H1 (cell line): ENCODE measurements around the gene TMPRSS9. TPM values are rescaled to one million over a fixed set of nuclear protein-coding genes. Genes with fewer than 3 reads are reported as not detected.

ENCODE experiments used
- CTCF ChIA-PET: fragments of 300-600 bp; sonication (Branson Sonifier 250); formaldehyde crosslinking; loops from one replicate; lab custom pipeline; 2021; ENCODE audit not compliant: partially characterized antibody; lab: Charles Lee
- POLR2A ChIA-PET: fragments of 300-600 bp; sonication (Branson Sonifier 250); formaldehyde crosslinking; loops from one replicate; lab custom pipeline; 2021; ENCODE audit warnings: inconsistent platforms; ENCODE audit not compliant: partially characterized antibody; lab: Charles Lee
- DNase-seq, 2 experiments: peaks; one replicate each; pipeline versions ENCODE4 v3.0.0 to v3.0.0-alpha.2; 2010 to 2022; ENCODE audit warnings: low spot score in 2 of 2, low read depth in 1 of 2, mixed read lengths in 1 of 2
- FAIRE-seq: peaks from 2 replicates; lab custom pipeline; 2011; peaks lifted over from hg19 to GRCh38; lab: Jason Lieb, UNC
- H2AFZ ChIP-seq: 2 replicates; pipeline ENCODE4 v1.8.1; 2012; ENCODE audit warnings: low read length, inconsistent platforms
- H2AK5ac ChIP-seq: 2 replicates; pipeline ENCODE4 v1.6.1; 2013; ENCODE audit warnings: low read depth, low read length
- H2BK120ac ChIP-seq: replicated peaks from 2 replicates; pipeline ENCODE3; 2013; ENCODE audit warnings: low read depth, low read length, inconsistent platforms
- H2BK12ac ChIP-seq: 2 replicates; pipeline ENCODE4 v1.6.1; 2013; ENCODE audit warnings: low read depth, low read length
- H2BK15ac ChIP-seq: 2 replicates; pipeline ENCODE4 v1.6.1; 2013; ENCODE audit warnings: low read length
- H2BK20ac ChIP-seq: 2 replicates; pipeline ENCODE4 v1.6.1; 2013; ENCODE audit warnings: low read length
- H2BK5ac ChIP-seq: 2 replicates; pipeline ENCODE4 v1.6.1; 2013; ENCODE audit warnings: low read depth, low read length
- H3K14ac ChIP-seq: 2 replicates; pipeline ENCODE4 v1.6.1; 2013; ENCODE audit warnings: inconsistent platforms; ENCODE audit not compliant: insufficient read length
- H3K18ac ChIP-seq: 2 replicates; pipeline ENCODE4 v1.6.1; 2013; ENCODE audit warnings: low read length; ENCODE audit errors: extremely low read depth
- H3K23ac ChIP-seq: 2 replicates; pipeline ENCODE4 v1.6.1; 2013; ENCODE audit warnings: inconsistent platforms; ENCODE audit not compliant: insufficient read length
- H3K23me2 ChIP-seq: 2 replicates; pipeline ENCODE4 v1.6.1; 2013; ENCODE audit warnings: low read depth, low read length
- H3K27ac ChIP-seq: 2 replicates; pipeline ENCODE4 v1.6.1; 2011; ENCODE audit warnings: low read depth, low read length, inconsistent platforms
- H3K27me3 ChIP-seq, 4 experiments: replicated peaks in 1 of 4; 1 replicate in 1 of 4; 2 replicates in 3 of 4; pipeline versions ENCODE4 v1.6.1 to v1.8.1; 2011 to 2013; ENCODE audit warnings: low read length in 3 of 4, mild to moderate bottlenecking in 3 of 4, inconsistent platforms in 2 of 4, mixed read lengths in 2 of 4, moderate library complexity in 1 of 4; ENCODE audit not compliant: control insufficient read depth in 3 of 4, insufficient read depth in 3 of 4; ENCODE audit errors: extremely low read depth in 1 of 4
- H3K36me3 ChIP-seq, 4 experiments: 2 replicates each; pipeline versions ENCODE4 v1.6.1 to v1.8.1; 2011 to 2013; ENCODE audit warnings: mild to moderate bottlenecking in 4 of 4, low read length in 3 of 4, moderate library complexity in 2 of 4, control low read depth in 1 of 4, inconsistent platforms in 1 of 4; ENCODE audit not compliant: insufficient read depth in 4 of 4, control insufficient read depth in 2 of 4
- H3K4ac ChIP-seq: replicated peaks from 2 replicates; pipeline ENCODE3; 2013; ENCODE audit warnings: low read length, low read depth, mixed read lengths, inconsistent platforms; ENCODE audit not compliant: insufficient read length
- H3K4me1 ChIP-seq, 4 experiments: replicated peaks in 1 of 4; 1 replicate in 1 of 4; 2 replicates in 3 of 4; pipeline versions ENCODE4 v1.6.1 to v1.8.1; 2011 to 2013; ENCODE audit warnings: low read length in 3 of 4, inconsistent platforms in 2 of 4, mixed read lengths in 1 of 4; ENCODE audit not compliant: insufficient read depth in 4 of 4, control insufficient read depth in 3 of 4
- H3K4me2 ChIP-seq, 2 experiments: 2 replicates each; pipeline versions ENCODE4 v1.6.1 to v1.8.1; 2011 to 2013; ENCODE audit warnings: low read depth in 2 of 2, low read length in 2 of 2, control low read depth in 1 of 2, inconsistent platforms in 1 of 2, mild to moderate bottlenecking in 1 of 2; ENCODE audit not compliant: insufficient read depth in 1 of 2
- H3K4me3 ChIP-seq, 4 experiments: fragments of 200-600, 300-600 bp in 1 of 4; sonication (generic), shearing (Covaris generic), sonication (Bioruptor Twin) in 1 of 4; 2 replicates each; pipeline versions ENCODE4 v1.5.1 to v1.8.1; 2011 to 2016; ENCODE audit warnings: low read length in 4 of 4, low read depth in 3 of 4, control low read depth in 2 of 4, inconsistent platforms in 2 of 4, mild to moderate bottlenecking in 2 of 4, mixed read lengths in 1 of 4, moderate library complexity in 1 of 4; ENCODE audit not compliant: insufficient read depth in 2 of 4; ENCODE audit errors: extremely low read depth in 1 of 4
- H3K56ac ChIP-seq: replicated peaks from 2 replicates; pipeline ENCODE3; 2013; ENCODE audit warnings: low read depth, mild to moderate bottlenecking, mixed read lengths, low read length, inconsistent platforms; ENCODE audit not compliant: insufficient read length
- H3K79me1 ChIP-seq: 2 replicates; pipeline ENCODE4 v1.6.1; 2013; ENCODE audit warnings: low read depth, low read length, control low read depth
- H3K79me2 ChIP-seq, 2 experiments: 2 replicates each; pipeline versions ENCODE4 v1.6.1 to v1.8.1; 2012 to 2013; ENCODE audit warnings: low read length in 2 of 2, mild to moderate bottlenecking in 2 of 2, inconsistent platforms in 1 of 2; ENCODE audit not compliant: insufficient read depth in 2 of 2, control insufficient read depth in 1 of 2
- H3K9ac ChIP-seq, 4 experiments: replicated peaks in 1 of 4; 1 replicate in 1 of 4; 2 replicates in 3 of 4; pipeline versions ENCODE4 v1.6.1 to v1.8.1; 2011 to 2013; ENCODE audit warnings: low read depth in 3 of 4, low read length in 3 of 4, control low read depth in 2 of 4, mild to moderate bottlenecking in 2 of 4, moderate library complexity in 2 of 4, inconsistent platforms in 1 of 4; ENCODE audit errors: extremely low read depth in 1 of 4
- H3K9me3 ChIP-seq, 2 experiments: 2 replicates each; pipeline versions ENCODE4 v1.6.1 to v1.8.1; 2012 to 2013; ENCODE audit warnings: mild to moderate bottlenecking in 2 of 2, moderate library complexity in 2 of 2, control low read depth in 1 of 2, inconsistent platforms in 1 of 2, low read depth in 1 of 2, low read length in 1 of 2, mixed read lengths in 1 of 2; ENCODE audit not compliant: insufficient read depth in 2 of 2
- H4K20me1 ChIP-seq, 2 experiments: replicated peaks in 1 of 2; 2 replicates each; pipeline versions ENCODE3 to v1.8.1; 2011 to 2013; ENCODE audit warnings: inconsistent platforms in 2 of 2, low read length in 2 of 2, mild to moderate bottlenecking in 1 of 2; ENCODE audit not compliant: insufficient read depth in 2 of 2, control insufficient read depth in 1 of 2
- H4K5ac ChIP-seq: 2 replicates; pipeline ENCODE4 v1.6.1; 2013; ENCODE audit warnings: low read length, low read depth, mixed read lengths, inconsistent platforms; ENCODE audit not compliant: insufficient read length
- H4K8ac ChIP-seq: 2 replicates; pipeline ENCODE4 v1.8.0; 2013; ENCODE audit warnings: mild to moderate bottlenecking, moderate library complexity, low read length, inconsistent platforms; ENCODE audit not compliant: insufficient read depth; ENCODE audit errors: extremely low read depth
- H4K91ac ChIP-seq: replicated peaks from 2 replicates; pipeline ENCODE3; 2013; ENCODE audit warnings: low read length, mixed read lengths, inconsistent platforms; ENCODE audit not compliant: insufficient read length
- CBX5 ChIP-seq: fragments of 300-800, 300-1000 bp; sonication (generic); IDR thresholded peaks from 2 replicates; pipeline ENCODE4 v1.7.1; 2016; ENCODE audit warnings: antibody characterized with exemption, low read length, low read depth
- MAX ChIP-seq: IDR thresholded peaks from 2 replicates; pipeline ENCODE4 v1.6.1; 2012; ENCODE audit warnings: inconsistent platforms
- TAF7 ChIP-seq: optimal IDR thresholded peaks from 2 replicates; pipeline ENCODE3; 2011; ENCODE audit warnings: low read depth, mild to moderate bottlenecking, inconsistent platforms, low read length, moderate library complexity, borderline replicate concordance
- WGBS, 2 experiments: shearing (Covaris generic) in 1 of 2; methylation state at CpG; one replicate each; pipeline versions ENCODE4 v1.1.6 to v1.1.7; 2013 to 2015; ENCODE audit warnings: low lambda C conversion rate in 2 of 2, mixed read lengths in 2 of 2, inconsistent platforms in 1 of 2, low coverage in 1 of 2, missing lambda C conversion rate in 1 of 2; ENCODE audit not compliant: insufficient replicate concordance in 2 of 2, insufficient coverage in 1 of 2, insufficient read length in 1 of 2; ENCODE audit errors: extremely low coverage in 1 of 2, missing lambda C conversion rate in 1 of 2; 5-methylcytosine and 5-hydroxymethylcytosine counted together
- polyA plus RNA-seq, 7 experiments: library from polyadenylated mRNA; depleted of rRNA in 3 of 7; stranded (reverse) in 5 of 7; unstranded in 2 of 7; fragments of >200 nt in 5 of 7; fragments of 200-250 nt in 2 of 7; gene quantifications; 1 replicate in 5 of 7; 2 replicates in 1 of 7; 4 replicates in 1 of 7; pipeline versions ENCODE4 v1.2.1 to v1.2.3, GENCODE V29; 2011 to 2013; ENCODE audit warnings: missing spikeins in 2 of 7, mixed read lengths in 2 of 7
- total RNA-seq: library from RNA; stranded (reverse); fragmentation: NEBNext Ultra II Directional; extraction: Animal tissue kit (Norgen Biotek cat#: 25700); gene quantifications from 2 replicates; pipeline ENCODE4 v1.2.1, GENCODE V29; 2021

TMPRSS9 gene
- total and polyA plus RNA-seq, 2 of the 8 experiments (the other 6 are each of a cell fraction or from before 2014, with no cell fraction given) = 0.15 to 0.19 TPM

DNA sequence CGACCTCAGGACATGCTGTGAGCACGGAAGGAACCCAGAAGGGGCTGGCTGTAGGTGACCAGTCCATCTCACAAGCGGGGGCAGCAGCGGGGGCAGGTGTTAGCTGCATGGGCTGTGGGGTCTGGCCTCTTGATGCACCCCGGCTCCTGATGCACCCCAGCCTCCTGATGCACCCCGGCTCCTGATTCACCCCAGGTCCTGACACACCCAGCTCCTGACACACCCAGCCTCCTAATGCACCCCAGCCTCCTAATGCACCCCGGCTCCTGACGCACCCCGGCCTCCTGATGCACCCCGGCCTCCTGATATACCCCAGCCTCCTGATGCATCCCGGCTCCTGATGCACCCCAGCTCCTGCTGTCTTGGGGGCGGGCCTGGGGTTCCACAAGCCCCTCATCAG, 39.1 kb upstream of the TMPRSS9 start:
- DNase-seq = no peak
- no peak overlapping the region for H2BK12ac ChIP-seq

More for the DNA sequence above, 39.1 kb upstream of the TMPRSS9 start:
- TF ChIP-seq CBX5 = no peak
- TF ChIP-seq MAX = no peak
- TF ChIP-seq TAF7 = no peak
- Histone ChIP-seq H3K4ac (no peak overlapping the region), H2AFZ (no peak overlapping the region), H3K4me1 (peaks cover 0 to 1% (median 0%) of the 10 kb centered on the region in 4 experiments; a peak in 1 of 7 replicates), H3K4me2 (no peak overlapping the region), H2BK15ac (no peak overlapping the region), H3K9ac (no peak overlapping the region), H3K23me2 (no peaks in the 10 kb centered on the region), H3K56ac (no peak overlapping the region), H2BK120ac (no peak overlapping the region), H3K79me2 (peaks cover 0 to 3% of the 10 kb centered on the region in 2 experiments; a peak in 1 of 4 replicates), H3K27me3 (no peaks in the 10 kb centered on the region), H3K18ac (no peak overlapping the region), H3K27ac (no peak overlapping the region), H3K23ac (no peak overlapping the region), H3K79me1 (no peaks in the 10 kb centered on the region), H4K20me1 (peaks cover 0 to 3% of the 10 kb centered on the region in 2 experiments), H3K4me3 (no peak overlapping the region), H4K8ac (no peak overlapping the region), H2AK5ac (no peak overlapping the region), H4K5ac (no peak overlapping the region), H3K14ac (no peak overlapping the region), H3K9me3 (no peaks in the 10 kb centered on the region), H2BK5ac (no peak overlapping the region), H4K91ac (no peak overlapping the region), H3K36me3 (peaks cover 0 to 11% (median 4%) of the 10 kb centered on the region in 4 experiments; a peak in 5 of 8 replicates), H2BK20ac (no peak overlapping the region)
- 91% methylated on average over 12 of the region's 12 CpGs; no CpG with 5 or more reads in 1 of the 2 experiments for WGBS, 2 experiments
- ChIA-PET CTCF (interaction anchor here (1.1 to 1.7 kb wide), 6 partner anchors 10 to 85 kb away, joined by 3 to 10 read pairs (median 4); partner anchors contain the start of gene PLEKHJ1), POLR2A (interaction anchor here (0.6 to 2.3 kb wide), 8 partner anchors 9 to 81 kb away, joined by 3 to 9 read pairs (median 4); no protein-coding TSS in a partner anchor)
- no peak for FAIRE-seq
